ENCODE data around the gene RAD51D.

DNA sequence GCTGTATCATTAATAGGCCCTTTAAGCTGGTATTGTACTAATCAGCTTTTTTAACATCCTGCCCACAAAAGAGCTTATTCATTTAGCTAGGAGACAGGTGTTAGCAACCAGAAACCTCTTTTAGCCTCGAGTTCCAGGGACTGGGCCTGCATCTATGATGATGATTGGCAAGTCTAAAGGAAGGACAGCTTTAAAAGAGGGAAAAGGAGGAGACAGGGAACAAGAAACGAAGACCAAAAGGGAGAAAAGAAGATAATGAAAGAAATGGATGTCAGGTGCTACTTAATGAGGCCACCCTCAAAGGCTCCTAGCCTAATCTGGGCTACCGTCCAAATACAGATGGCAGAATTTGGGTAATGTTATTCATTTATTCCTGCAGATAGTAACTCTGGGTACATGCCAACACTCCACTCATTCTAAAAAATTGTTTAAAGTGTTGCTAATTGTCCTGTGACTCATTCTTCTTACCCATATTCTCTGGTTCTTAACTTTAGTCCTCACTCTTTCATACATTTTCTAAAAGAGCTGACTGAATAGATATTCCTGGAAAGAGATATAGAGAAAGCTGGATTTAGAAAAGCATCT is 37.5 kb downstream of the RAD51D start:
- TF ChIP-seq CTCF (conservative IDR thresholded peaks at IDR 0.05; ENCODE audit: low read depth, low read length) (no peak), EZH2 (IDR thresholded peaks at IDR 0.05; ENCODE audit: borderline replicate concordance, low read depth, low read length, poor library complexity, severe bottlenecking) (no peak)

Data from A673 (cell line).